Lung (tissue), 12 donors: ENCODE results near the gene TMEM151A. TPM values are rescaled to one million over a fixed set of nuclear protein-coding genes. Genes with fewer than 3 reads are reported as not detected.

Experiments used
- ATAC-seq: fragments of 200-7000 bp; cut with Tn5 transposase; one replicate; pipeline ENCODE4 v1.9.1; 2020; ENCODE audit warnings: moderate number of reproducible peaks; ENCODE audit not compliant: insufficient read depth, low FRiP score
- DNase-seq, 3 donors: peaks; one replicate each; pipeline ENCODE4 v3.0.0-alpha.2; 2013 to 2017
- H3K27ac ChIP-seq, 2 donors: one replicate each; pipeline ENCODE4 v1.5.1; 2013; ENCODE audit warnings: mild to moderate bottlenecking in 2 of 2, moderate library complexity in 2 of 2, control low read depth in 1 of 2, inconsistent platforms in 1 of 2, low read depth in 1 of 2, low read length in 1 of 2
- H3K27me3 ChIP-seq, 3 donors: one replicate each; pipeline ENCODE4 v1.5.1; 2013; ENCODE audit warnings: low read length in 2 of 3; ENCODE audit not compliant: control insufficient read depth in 3 of 3, insufficient read depth in 3 of 3
- H3K36me3 ChIP-seq, 4 donors: one replicate each; pipeline ENCODE4 v1.5.1; 2013; ENCODE audit warnings: low read length in 4 of 4, mild to moderate bottlenecking in 1 of 4, moderate library complexity in 1 of 4; ENCODE audit not compliant: control insufficient read depth in 4 of 4, insufficient read depth in 4 of 4
- H3K4me1 ChIP-seq, 5 donors: one replicate each; pipeline ENCODE4 v1.5.1; 2013; ENCODE audit warnings: low read length in 5 of 5, mild to moderate bottlenecking in 2 of 5, moderate library complexity in 1 of 5; ENCODE audit not compliant: control insufficient read depth in 5 of 5, insufficient read depth in 5 of 5
- H3K4me3 ChIP-seq: one replicate; pipeline ENCODE4 v1.5.1; 2013; ENCODE audit warnings: mild to moderate bottlenecking, control low read depth, moderate library complexity
- H3K9ac ChIP-seq, 2 donors: one replicate each; pipeline ENCODE4 v1.5.1; 2013; ENCODE audit warnings: low read length in 2 of 2, control low read depth in 1 of 2; ENCODE audit not compliant: insufficient read depth in 1 of 2
- H3K9me3 ChIP-seq, 4 donors: one replicate each; pipeline ENCODE4 v1.5.1; 2013; ENCODE audit warnings: low read length in 3 of 4, mild to moderate bottlenecking in 1 of 4, moderate library complexity in 1 of 4; ENCODE audit not compliant: control insufficient read depth in 4 of 4, insufficient read depth in 3 of 4
- WGBS, 2 donors: extraction: QIAGEN DNeasy Blood & Tissue Kit; methylation state at CpG; one replicate each; pipeline ENCODE4 v1.1.7; 2013; 5-methylcytosine and 5-hydroxymethylcytosine counted together
- polyA plus RNA-seq, 2 donors: library from polyadenylated mRNA; stranded (reverse); fragments of 200-250 nt; gene quantifications; one replicate each; pipeline ENCODE4 v1.2.1, GENCODE V29; 2013
- total RNA-seq, 2 donors: library from RNA; depleted of rRNA in 1 of 2; stranded (reverse); fragments of >200 nt in 1 of 2; gene quantifications; one replicate each; pipeline ENCODE4 v1.2.1, GENCODE V29; 2014 to 2021
- TF ChIP-seq, protein P1 (sequence below): IDR thresholded peaks from 2 replicates; pipeline ENCODE4 v1.5.1; 2012; ENCODE audit warnings: mild to moderate bottlenecking; ENCODE audit errors: control extremely low read depth, extremely low read depth
- donor health status: control.
- donor health status: control.
- donor health status: Bipolar disorder and iron deficiency.
- donor health status: healthy.
- donor health status: DM: yes; HTN: yes; CAD: no.

TMEM151A gene
- total and polyA plus RNA-seq, 4 donors, result 0.09 to 0.91 (median 0.25) TPM

DNA sequence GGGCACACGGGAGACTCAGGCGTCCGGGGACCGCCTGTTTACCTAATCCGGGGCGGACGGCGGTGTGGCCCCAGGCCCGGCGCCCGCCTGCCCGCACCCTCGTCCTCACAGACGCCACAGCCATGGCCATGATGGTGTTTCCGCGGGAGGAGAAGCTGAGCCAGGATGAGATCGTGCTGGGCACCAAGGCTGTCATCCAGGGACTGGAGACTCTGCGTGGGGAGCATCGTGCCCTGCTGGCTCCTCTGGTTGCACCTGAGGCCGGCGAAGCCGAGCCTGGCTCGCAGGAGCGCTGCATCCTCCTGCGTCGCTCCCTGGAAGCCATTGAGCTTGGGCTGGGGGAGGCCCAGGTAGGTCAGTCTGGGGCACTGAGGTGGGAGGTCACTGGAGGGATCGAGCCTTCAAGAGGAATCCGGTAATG lies 33.2 kb upstream of the TMEM151A start:
- 4 to 6% methylated on average over 17 to 28 of the region's 28 CpGs for WGBS, 2 donors

DNA sequence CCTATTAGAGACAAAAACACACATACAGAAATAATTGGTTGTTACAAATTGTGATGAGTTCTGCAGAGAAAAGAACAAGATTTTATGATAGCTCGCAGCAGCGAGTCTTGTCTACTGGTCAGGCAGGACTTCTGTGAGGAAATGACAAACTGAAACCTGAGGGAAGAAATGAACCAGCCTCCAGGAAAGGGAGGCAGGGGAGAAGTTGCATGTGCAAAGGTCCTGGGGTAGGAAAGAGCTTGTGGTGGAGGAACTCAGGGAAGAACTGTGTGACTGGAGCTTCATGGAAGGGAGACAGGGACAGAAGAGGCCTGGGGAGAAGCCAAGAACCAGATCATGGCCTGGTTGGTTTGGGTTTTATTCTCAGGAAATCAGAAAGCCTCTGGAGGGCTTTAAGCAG lies 32.5 kb upstream of the TMEM151A start:
- DNase-seq (no peak), ATAC-seq (no peak)
- peak overlapping the region in 1 of 2 donors; percentile 20 for H3K9ac ChIP-seq
- no peaks in the 10 kb centered on the region for H3K9me3 ChIP-seq
- H3K4me3 ChIP-seq, result no peak overlapping the region
- H3K36me3 ChIP-seq, result peaks cover 0 to 17% (median 15%) of the 10 kb centered on the region in 4 donors
- H3K27me3 ChIP-seq, result no peaks in the 10 kb centered on the region
- WGBS, 2 donors, result 97 to 99% methylated on average over 2 of the region's 2 CpGs
- TF ChIP-seq, protein P1, sequence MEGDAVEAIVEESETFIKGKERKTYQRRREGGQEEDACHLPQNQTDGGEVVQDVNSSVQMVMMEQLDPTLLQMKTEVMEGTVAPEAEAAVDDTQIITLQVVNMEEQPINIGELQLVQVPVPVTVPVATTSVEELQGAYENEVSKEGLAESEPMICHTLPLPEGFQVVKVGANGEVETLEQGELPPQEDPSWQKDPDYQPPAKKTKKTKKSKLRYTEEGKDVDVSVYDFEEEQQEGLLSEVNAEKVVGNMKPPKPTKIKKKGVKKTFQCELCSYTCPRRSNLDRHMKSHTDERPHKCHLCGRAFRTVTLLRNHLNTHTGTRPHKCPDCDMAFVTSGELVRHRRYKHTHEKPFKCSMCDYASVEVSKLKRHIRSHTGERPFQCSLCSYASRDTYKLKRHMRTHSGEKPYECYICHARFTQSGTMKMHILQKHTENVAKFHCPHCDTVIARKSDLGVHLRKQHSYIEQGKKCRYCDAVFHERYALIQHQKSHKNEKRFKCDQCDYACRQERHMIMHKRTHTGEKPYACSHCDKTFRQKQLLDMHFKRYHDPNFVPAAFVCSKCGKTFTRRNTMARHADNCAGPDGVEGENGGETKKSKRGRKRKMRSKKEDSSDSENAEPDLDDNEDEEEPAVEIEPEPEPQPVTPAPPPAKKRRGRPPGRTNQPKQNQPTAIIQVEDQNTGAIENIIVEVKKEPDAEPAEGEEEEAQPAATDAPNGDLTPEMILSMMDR, result no peak
- no peak overlapping the region for H3K27ac ChIP-seq
- H3K4me1 ChIP-seq, result peaks cover 0 to 6% (median 5%) of the 10 kb centered on the region in 5 donors

More for the DNA sequence above, 33.2 kb upstream of the TMEM151A start:
- Histone ChIP-seq H3K27ac (no peak overlapping the region), H3K27me3 (no peaks in the 10 kb centered on the region), H3K4me1 (peaks cover 0 to 6% (median 5%) of the 10 kb centered on the region in 5 donors), H3K9ac (peak overlapping the region in 1 of 2 donors; percentile 40), H3K9me3 (no peaks in the 10 kb centered on the region), H3K4me3 (peak overlapping the region; percentile 22), H3K36me3 (peaks cover 0 to 15% (median 12%) of the 10 kb centered on the region in 4 donors)
- DNase-seq (no peak), ATAC-seq (no peak)
- TF ChIP-seq, protein P1, result no peak

DNA sequence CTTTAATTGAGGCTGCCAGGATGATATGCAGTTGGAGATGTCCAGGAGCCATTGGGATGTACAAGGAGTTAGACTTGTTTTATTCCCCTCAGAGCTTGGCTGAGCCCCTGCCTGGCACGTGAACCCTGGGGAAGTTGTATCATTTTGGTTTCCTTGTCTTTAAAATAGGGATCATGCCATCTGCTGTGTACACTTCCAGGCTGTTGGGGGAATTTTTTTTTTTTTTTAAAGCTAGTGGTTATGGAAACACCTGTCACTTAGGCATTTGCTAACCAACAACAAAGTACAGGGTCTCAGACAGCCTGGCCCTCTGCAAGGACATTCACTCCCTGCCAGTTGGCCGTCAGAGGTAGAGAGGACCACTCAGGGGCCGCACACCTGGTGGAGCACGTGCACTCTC lies 31.7 kb upstream of the TMEM151A start:
- WGBS, 2 donors, result 91% methylated on average over 4 of the region's 4 CpGs
- TF ChIP-seq, protein P1, result no peak
- H3K36me3 ChIP-seq, result peaks cover 0 to 24% (median 20%) of the 10 kb centered on the region in 4 donors

DNA sequence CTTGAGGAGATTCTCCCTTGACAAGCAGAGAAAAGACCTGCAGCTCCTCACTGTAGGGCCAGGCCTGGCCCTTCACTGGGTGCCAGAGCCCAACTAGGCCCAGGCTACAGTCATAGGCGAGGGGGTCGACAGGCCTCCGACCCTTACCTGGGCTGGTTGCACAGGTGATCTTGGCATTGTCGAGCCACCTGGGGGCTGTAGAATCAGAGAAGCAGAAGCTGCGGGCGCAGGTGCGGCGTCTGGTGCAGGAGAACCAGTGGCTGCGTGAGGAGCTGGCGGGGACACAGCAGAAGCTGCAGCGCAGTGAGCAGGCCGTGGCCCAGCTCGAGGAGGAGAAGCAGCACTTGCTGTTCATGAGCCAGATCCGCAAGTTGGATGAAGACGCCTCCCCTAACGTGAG lies 30.1 kb upstream of the TMEM151A start:
- H3K9ac ChIP-seq, result no peak overlapping the region
- H3K4me1 ChIP-seq, result peaks cover 0 to 6% (median 5%) of the 10 kb centered on the region in 5 donors
- H3K9me3 ChIP-seq, result no peaks in the 10 kb centered on the region
- H3K4me3 ChIP-seq, result no peak overlapping the region
- DNase-seq, result no peak
- no peaks in the 10 kb centered on the region for H3K27me3 ChIP-seq
- peaks cover 0 to 33% (median 22%) of the 10 kb centered on the region in 4 donors for H3K36me3 ChIP-seq
- H3K27ac ChIP-seq, result no peak overlapping the region
- TF ChIP-seq, protein P1, result no peak
- no peak for ATAC-seq
- 95% methylated on average over 16 of the region's 16 CpGs for WGBS, 2 donors

More for the DNA sequence above, 31.7 kb upstream of the TMEM151A start:
- Histone ChIP-seq H3K27ac (no peak overlapping the region), H3K27me3 (no peaks in the 10 kb centered on the region), H3K9me3 (no peaks in the 10 kb centered on the region), H3K4me3 (no peak overlapping the region), H3K9ac (no peak overlapping the region), H3K4me1 (peaks cover 0 to 6% (median 5%) of the 10 kb centered on the region in 5 donors)
- ATAC-seq (no peak), DNase-seq (no peak)
